ENCODE data around the gene UST. TPM values are rescaled to one million over a fixed set of nuclear protein-coding genes. Genes with fewer than 3 reads are reported as not detected.

The UST gene
- total and polyA plus RNA-seq, 2 of the 8 experiments (the other 6 are each of a cell fraction or from before 2014, with no cell fraction given), result 13.5 to 34.5 TPM

- H2AFZ ChIP-seq (ENCODE audit: low read length), result no peak overlapping the region
- FAIRE-seq, result no peak
- H3K23ac ChIP-seq (ENCODE audit: insufficient read length), result no peak overlapping the region
- no peak overlapping the region for H3K27ac ChIP-seq (ENCODE audit: low read depth, low read length)
- DNase-seq (ENCODE audit: low read depth in 1 of 2, low spot score in 2 of 2), result no peak
- no peak overlapping the region for H2BK5ac ChIP-seq (ENCODE audit: low read depth, low read length)
- H3K4me1 ChIP-seq (replicated peaks in 1 of 4; ENCODE audit: control insufficient read depth in 3 of 4, insufficient read depth in 4 of 4, low read length in 3 of 4), result no peaks in the 10 kb centered on the region
- H4K8ac ChIP-seq (ENCODE audit: extremely low read depth, insufficient read depth, low read length), result no peak overlapping the region
- H3K4ac ChIP-seq (replicated peaks; ENCODE audit: insufficient read length, low read depth, low read length), result no peak overlapping the region
- H2BK20ac ChIP-seq (ENCODE audit: low read length), result no peak overlapping the region
- H3K4me3 ChIP-seq (ENCODE audit: extremely low read depth in 1 of 4, insufficient read depth in 2 of 4, low read depth in 3 of 4, low read length in 4 of 4), result no peak overlapping the region
- H3K79me1 ChIP-seq (ENCODE audit: low read depth, low read length), result no peaks in the 10 kb centered on the region
- H3K18ac ChIP-seq (ENCODE audit: extremely low read depth, low read length), result no peak overlapping the region
- H3K9me3 ChIP-seq (ENCODE audit: insufficient read depth in 2 of 2, low read depth in 1 of 2, low read length in 1 of 2), result 0 out of 4 replicates have a peak, but pooled peaks cover 0 to 5% of the 10 kb centered on the region in 2 experiments
- WGBS, 2 experiments (ENCODE audit: extremely low coverage in 1 of 2, insufficient coverage in 1 of 2, insufficient read length in 1 of 2, insufficient replicate concordance in 2 of 2, low coverage in 1 of 2, low lambda C conversion rate in 2 of 2, missing lambda C conversion rate in 1 of 2), result 84% methylated on average over 2 of the region's 2 CpGs; no CpG with 5 or more reads in 1 of the 2 experiments
- H4K91ac ChIP-seq (replicated peaks; ENCODE audit: insufficient read length, low read length), result no peak overlapping the region
- H3K14ac ChIP-seq (ENCODE audit: insufficient read length), result no peak overlapping the region
- H3K4me2 ChIP-seq (ENCODE audit: insufficient read depth in 1 of 2, low read depth in 2 of 2, low read length in 2 of 2), result no peak overlapping the region
- H2BK15ac ChIP-seq (ENCODE audit: low read length), result no peak overlapping the region
- no peaks in the 10 kb centered on the region for H3K23me2 ChIP-seq (ENCODE audit: low read depth, low read length)
- no peak overlapping the region for H3K9ac ChIP-seq (replicated peaks in 1 of 4; ENCODE audit: extremely low read depth in 1 of 4, low read depth in 3 of 4, low read length in 3 of 4)
- no peak overlapping the region for H4K5ac ChIP-seq (ENCODE audit: insufficient read length, low read depth, low read length)
- H4K20me1 ChIP-seq (replicated peaks in 1 of 2; ENCODE audit: control insufficient read depth in 1 of 2, insufficient read depth in 2 of 2, low read length in 2 of 2), result no peaks in the 10 kb centered on the region
- no peak overlapping the region for H2AK5ac ChIP-seq (ENCODE audit: low read depth, low read length)
- H2BK120ac ChIP-seq (replicated peaks; ENCODE audit: low read depth, low read length), result no peak overlapping the region
- H3K56ac ChIP-seq (replicated peaks; ENCODE audit: insufficient read length, low read depth, low read length), result no peak overlapping the region
- POLR2A ChIA-PET (ENCODE audit: partially characterized antibody), result no interaction called here
- no peaks in the 10 kb centered on the region for H3K79me2 ChIP-seq (ENCODE audit: control insufficient read depth in 1 of 2, insufficient read depth in 2 of 2, low read length in 2 of 2)
- H3K36me3 ChIP-seq (ENCODE audit: control insufficient read depth in 2 of 4, insufficient read depth in 4 of 4, low read length in 3 of 4), result no peaks in the 10 kb centered on the region
- no peaks in the 10 kb centered on the region for H3K27me3 ChIP-seq (replicated peaks in 1 of 4; ENCODE audit: control insufficient read depth in 3 of 4, extremely low read depth in 1 of 4, insufficient read depth in 3 of 4, low read length in 3 of 4)
- no peak overlapping the region for H2BK12ac ChIP-seq (ENCODE audit: low read depth, low read length)
- CTCF ChIA-PET (ENCODE audit: partially characterized antibody), result interaction anchor here (1.2 to 1.3 kb wide), 2 partner anchors 30 to 320 kb away, joined by 3 to 6 read pairs; no protein-coding TSS in a partner anchor
- no peak for TF ChIP-seq PHF8 (conservative IDR thresholded peaks at IDR 0.05; ENCODE audit: low read depth, low read length)
- no peak for TF ChIP-seq TEAD4 (IDR thresholded peaks at IDR 0.05; ENCODE audit: low read depth, low read length)
- no peak for TF ChIP-seq MAFK (IDR thresholded peaks at IDR 0.05; ENCODE audit: low read depth, low read length)
- TF ChIP-seq SUZ12 (IDR thresholded peaks at IDR 0.05; ENCODE audit: low read length), result no peak
- no peak for TF ChIP-seq EZH2 (IDR thresholded peaks at IDR 0.05; ENCODE audit: low read depth, low read length, severe bottlenecking)
These were observed 364.8 kb downstream of the UST start for GRCh38 chr6:149111556-149112115.

All from H1 (cell line).